ENCODE data around the gene ARHGEF17. TPM values are rescaled to one million over a fixed set of nuclear protein-coding genes. Genes with fewer than 3 reads are reported as not detected.
A peak's percentile ranks its signal among the peaks of the same experiment; 100 is the strongest.

The ARHGEF17 gene
- total RNA-seq, 4 donors from 2014 or later = 12.0 to 44.9 (median 27.1) TPM

DNA sequence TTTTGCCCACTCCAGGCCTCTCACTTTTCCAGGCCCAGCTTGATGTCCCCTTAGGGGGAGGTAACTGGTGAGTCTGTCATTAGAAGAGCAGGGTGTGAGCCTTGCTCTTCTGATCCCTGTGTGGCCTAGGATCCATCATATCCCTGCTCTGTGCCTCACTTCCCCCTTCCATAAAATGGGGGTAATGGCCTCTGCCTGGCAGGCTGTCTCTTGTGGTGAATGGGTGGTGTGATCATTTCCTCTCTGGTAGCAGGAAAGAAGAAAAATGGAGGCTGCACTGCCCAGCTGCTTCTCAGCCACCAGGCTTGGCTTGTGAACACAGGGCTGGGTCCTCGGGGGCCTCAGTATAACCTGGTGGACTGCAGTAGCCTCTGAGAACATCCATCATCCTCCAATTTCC, 5.6 kb downstream of the ARHGEF17 start:
- in situ Hi-C loops (cut with MboI; ENCODE audit: low pct_ligation_motif_present in 1 of 4, low pct_unique_long_range_greater_than_20kb in 1 of 4, low sequenced_read_pairs in 3 of 4) (no loop called here), intact Hi-C loops (cut with DNase I; ENCODE audit: low total_unique reads) (no loop called here)
- 60% methylated on average over 1 of the region's 1 CpG; no CpG with 5 or more reads in 1 of the 2 donors for WGBS, 2 donors (ENCODE audit: low coverage in 1 of 2)
- TF ChIP-seq POLR2A (IDR thresholded peaks at IDR 0.05) = no peak
- no peak for TF ChIP-seq CTCF (IDR thresholded peaks at IDR 0.05)
- TF ChIP-seq POLR2AphosphoS5 (IDR thresholded peaks at IDR 0.05) = no peak
- no peak for TF ChIP-seq EP300 (IDR thresholded peaks at IDR 0.05; ENCODE audit: low read depth)
- Histone ChIP-seq H3K27me3 (peaks cover 6% of the 10 kb centered on the region), H3K36me3 (no peaks in the 10 kb centered on the region), H3K4me3 (peak overlapping the region in 1 of 4 donors; percentile 62), H3K27ac (peak overlapping the region; percentile 95 to 99 (median 95)), H3K4me1 (peaks cover 19 to 87% (median 56%) of the 10 kb centered on the region in 4 donors), H3K9me3 (no peaks in the 10 kb centered on the region)
- no peak for DNase-seq

DNA sequence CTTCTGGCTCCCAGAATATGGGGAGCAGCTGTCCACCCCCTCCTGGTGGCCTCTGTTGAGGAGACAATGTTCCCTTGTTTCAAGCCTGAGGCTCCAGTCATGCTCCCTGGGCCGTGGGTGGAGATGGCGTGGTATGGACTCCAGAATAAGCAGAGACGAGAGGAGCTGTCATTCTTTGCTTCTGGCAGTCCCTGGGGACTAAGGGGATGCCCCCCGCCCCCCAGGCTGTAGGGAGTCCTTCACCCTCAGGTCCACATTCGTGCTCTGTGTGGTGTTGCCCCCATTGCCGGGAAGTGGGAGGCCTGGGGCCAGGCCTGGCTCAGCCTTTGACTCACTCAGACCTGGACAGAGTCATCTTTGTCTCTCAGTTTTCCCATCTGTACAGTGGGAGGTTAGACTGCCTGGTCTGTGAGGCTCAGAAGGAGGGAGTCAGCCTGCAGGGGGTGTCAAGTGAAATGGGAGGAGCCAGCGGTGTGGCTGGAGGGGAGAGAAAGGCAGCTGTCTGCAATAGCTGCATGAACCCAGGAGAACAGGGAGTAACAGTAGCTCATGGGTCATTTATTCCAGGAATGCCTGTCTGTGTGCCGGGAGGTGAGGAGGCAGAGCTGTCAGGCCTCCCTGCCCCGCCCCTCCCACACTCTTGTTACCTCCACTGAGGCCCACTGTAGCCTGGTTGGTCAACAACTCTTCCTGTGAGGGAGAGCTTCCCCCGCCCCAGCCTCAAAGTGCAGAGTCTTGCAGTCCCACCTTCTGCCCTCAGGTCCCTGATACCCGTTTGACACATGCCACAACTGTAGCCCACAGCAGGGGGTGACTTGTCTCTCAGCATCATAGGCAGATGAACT, 6.3 kb downstream of the ARHGEF17 start:
- intact Hi-C loops (cut with DNase I; ENCODE audit: low total_unique reads) = no loop called here
- DNase-seq = peak; percentile 12
- TF ChIP-seq POLR2A (IDR thresholded peaks at IDR 0.05) = no peak
- TF ChIP-seq EP300 (IDR thresholded peaks at IDR 0.05; ENCODE audit: low read depth) = no peak
- no peak for TF ChIP-seq POLR2AphosphoS5 (IDR thresholded peaks at IDR 0.05)
- no peak for TF ChIP-seq CTCF (IDR thresholded peaks at IDR 0.05)

DNA sequence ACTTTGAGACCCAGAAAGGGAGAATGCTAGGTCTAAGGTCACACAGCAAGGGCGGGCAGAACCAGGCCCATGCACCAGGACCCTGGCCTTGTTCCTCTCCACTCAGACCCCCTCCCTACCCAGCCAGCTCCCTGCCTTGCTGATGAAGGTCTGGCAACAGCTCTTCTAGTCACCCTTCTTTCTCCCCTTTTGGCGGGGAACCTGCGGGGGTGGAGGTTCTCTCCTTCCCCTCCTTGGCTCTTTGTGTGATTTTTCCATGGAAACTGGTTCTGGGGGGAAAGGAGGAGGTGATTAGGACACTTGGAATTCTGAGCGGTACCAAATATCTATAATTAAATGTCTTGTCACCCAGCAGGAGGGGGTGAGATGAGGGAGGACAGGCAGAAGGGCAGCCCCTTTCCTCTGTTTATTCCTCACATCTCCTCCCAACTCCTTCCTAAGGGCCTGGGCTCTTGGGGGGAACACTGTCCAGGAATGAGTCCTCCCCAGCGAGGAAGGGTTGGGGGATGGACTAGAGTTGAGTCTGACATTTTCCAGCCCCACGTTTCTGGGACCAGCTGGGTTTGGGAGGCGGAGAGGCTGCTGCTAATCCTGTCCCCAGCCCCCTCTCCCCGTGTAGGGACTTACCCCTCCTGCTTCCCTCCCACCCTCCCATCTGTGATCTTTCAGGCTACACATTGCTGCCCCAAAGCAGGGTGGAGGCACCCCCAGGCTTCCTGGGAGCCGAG, 7.4 kb downstream of the ARHGEF17 start:
- DNase-seq = no peak
- in situ Hi-C loops (cut with MboI; ENCODE audit: low pct_ligation_motif_present in 1 of 4, low pct_unique_long_range_greater_than_20kb in 1 of 4, low sequenced_read_pairs in 3 of 4) (no loop called here), intact Hi-C loops (cut with DNase I; ENCODE audit: low total_unique reads) (no loop called here)
- Histone ChIP-seq H3K36me3 (no peaks in the 10 kb centered on the region), H3K4me3 (no peak overlapping the region), H3K4me1 (peaks cover 19 to 78% (median 52%) of the 10 kb centered on the region in 4 donors), H3K27ac (peak overlapping the region; percentile 95 to 99 (median 95)), H3K9me3 (no peaks in the 10 kb centered on the region), H3K27me3 (no peaks in the 10 kb centered on the region)
- WGBS, 2 donors (ENCODE audit: low coverage in 1 of 2) = 60 to 72% methylated on average over 2 to 9 of the region's 9 CpGs
- peak in 1 of 3 donors; percentile 58 for TF ChIP-seq POLR2AphosphoS5 (IDR thresholded peaks at IDR 0.05)
- no peak for TF ChIP-seq EP300 (IDR thresholded peaks at IDR 0.05; ENCODE audit: low read depth)
- TF ChIP-seq POLR2A (IDR thresholded peaks at IDR 0.05) = no peak
- TF ChIP-seq CTCF (IDR thresholded peaks at IDR 0.05) = no peak

More for the DNA sequence above, 6.3 kb downstream of the ARHGEF17 start:
- Histone ChIP-seq H3K36me3 (no peaks in the 10 kb centered on the region), H3K4me3 (peak overlapping the region in 1 of 4 donors; percentile 62), H3K9me3 (no peaks in the 10 kb centered on the region), H3K27me3 (no peaks in the 10 kb centered on the region), H3K4me1 (peaks cover 19 to 81% (median 52%) of the 10 kb centered on the region in 4 donors), H3K27ac (peak overlapping the region; percentile 95 to 99 (median 95))
- in situ Hi-C loops (cut with MboI; ENCODE audit: low pct_ligation_motif_present in 1 of 4, low pct_unique_long_range_greater_than_20kb in 1 of 4, low sequenced_read_pairs in 3 of 4) = no loop called here
- 56% methylated on average over 11 of the region's 11 CpGs; no CpG with 5 or more reads in 1 of the 2 donors for WGBS, 2 donors (ENCODE audit: low coverage in 1 of 2)

- H3K4me1 ChIP-seq = peaks cover 26 to 78% (median 51%) of the 10 kb centered on the region in 4 donors
- TF ChIP-seq POLR2A (IDR thresholded peaks at IDR 0.05) = no peak
- TF ChIP-seq CTCF (IDR thresholded peaks at IDR 0.05) = no peak
- TF ChIP-seq POLR2AphosphoS5 (IDR thresholded peaks at IDR 0.05) = no peak
- no peak for TF ChIP-seq EP300 (IDR thresholded peaks at IDR 0.05; ENCODE audit: low read depth)
- H3K4me3 ChIP-seq = no peak overlapping the region
- intact Hi-C loops (cut with DNase I; ENCODE audit: low total_unique reads) (no loop called here), in situ Hi-C loops (cut with MboI; ENCODE audit: low pct_ligation_motif_present in 1 of 4, low pct_unique_long_range_greater_than_20kb in 1 of 4, low sequenced_read_pairs in 3 of 4) (no loop called here)
- H3K27ac ChIP-seq = peak overlapping the region; percentile 95 to 99 (median 95)
- H3K36me3 ChIP-seq = no peaks in the 10 kb centered on the region
- no peaks in the 10 kb centered on the region for H3K27me3 ChIP-seq
- no peak for DNase-seq
- 57 to 75% methylated on average over 1 of the region's 1 CpG for WGBS, 2 donors (ENCODE audit: low coverage in 1 of 2)
- H3K9me3 ChIP-seq = no peaks in the 10 kb centered on the region
Measured at GRCh38 chr11:73316422-73316821, 8.3 kb downstream of the ARHGEF17 start.

Measured in transverse colon (tissue), 4 donors.